ENCODE results near the gene TASP1.
"Not testable (repeated sequence)": the region's sequence is repeated elsewhere in the genome, so short reads cannot be mapped to it uniquely, and the experiment has no call there.

Gene TASP1

DNA sequence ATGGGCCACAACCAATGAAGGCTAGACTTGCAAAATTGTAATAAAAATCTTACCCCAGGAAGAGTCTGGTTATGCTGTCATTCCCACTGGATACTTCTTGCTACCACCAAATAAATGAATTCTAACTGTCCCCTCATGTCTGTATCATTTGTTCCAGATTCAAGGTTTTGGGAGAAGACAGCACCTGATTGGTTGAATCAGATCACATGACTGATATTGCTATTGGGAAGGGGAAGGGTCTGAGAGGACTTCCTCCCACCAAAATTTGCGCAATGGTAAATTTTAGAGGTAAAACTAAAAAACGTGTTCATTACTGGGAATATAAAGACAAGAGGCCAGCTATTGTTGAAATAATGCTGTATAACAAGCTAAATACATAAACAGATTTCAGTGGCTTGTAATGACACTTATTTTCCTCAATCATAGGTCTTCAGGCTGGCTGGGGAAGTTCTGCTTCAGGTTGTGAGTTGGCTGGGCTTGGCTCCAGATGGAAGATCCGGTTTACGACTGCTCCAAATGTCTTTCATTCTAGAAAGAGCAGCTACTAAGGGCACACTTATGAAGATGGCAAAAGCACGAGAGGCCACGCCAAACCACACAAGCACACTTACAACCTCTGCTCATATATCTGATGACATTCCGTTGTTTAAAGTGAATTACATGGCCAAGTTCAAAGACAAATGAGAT is 27.1 kb upstream of the TASP1 start:
- no peak overlapping the region for H3K27ac ChIP-seq
- no peak for TF ChIP-seq ZFX (IDR thresholded peaks at IDR 0.05; ENCODE audit: borderline replicate concordance)

DNA sequence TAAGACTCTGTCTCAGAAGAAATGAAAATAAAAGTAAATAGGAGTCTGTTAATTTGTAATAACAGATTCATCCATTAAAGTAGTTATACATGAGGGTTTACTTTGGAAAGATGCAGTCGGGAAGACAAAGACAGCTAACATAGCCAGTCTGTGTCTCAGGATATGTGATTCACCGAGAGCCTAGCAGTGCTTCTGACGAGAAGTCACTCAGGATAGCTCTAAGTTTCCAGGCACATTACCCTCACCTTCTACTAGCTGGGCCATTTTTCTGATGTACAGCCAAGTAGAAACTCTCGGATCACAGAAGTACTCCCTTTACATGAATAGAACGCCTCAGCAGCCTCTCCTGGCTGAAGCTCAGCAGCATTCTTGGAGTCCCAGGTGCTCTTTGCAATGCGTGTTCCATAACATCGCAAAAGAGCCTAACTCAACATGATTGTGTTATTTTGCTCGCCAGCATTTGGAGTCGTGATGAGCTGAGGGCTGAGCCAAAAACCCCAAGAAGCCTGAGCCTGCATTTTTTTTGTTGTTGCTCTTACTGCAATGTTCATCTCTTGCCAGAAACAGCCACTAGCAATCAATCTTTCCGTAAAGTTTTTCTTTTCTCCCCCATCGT is 22.4 kb upstream of the TASP1 start:
- TF ChIP-seq, protein P1, sequence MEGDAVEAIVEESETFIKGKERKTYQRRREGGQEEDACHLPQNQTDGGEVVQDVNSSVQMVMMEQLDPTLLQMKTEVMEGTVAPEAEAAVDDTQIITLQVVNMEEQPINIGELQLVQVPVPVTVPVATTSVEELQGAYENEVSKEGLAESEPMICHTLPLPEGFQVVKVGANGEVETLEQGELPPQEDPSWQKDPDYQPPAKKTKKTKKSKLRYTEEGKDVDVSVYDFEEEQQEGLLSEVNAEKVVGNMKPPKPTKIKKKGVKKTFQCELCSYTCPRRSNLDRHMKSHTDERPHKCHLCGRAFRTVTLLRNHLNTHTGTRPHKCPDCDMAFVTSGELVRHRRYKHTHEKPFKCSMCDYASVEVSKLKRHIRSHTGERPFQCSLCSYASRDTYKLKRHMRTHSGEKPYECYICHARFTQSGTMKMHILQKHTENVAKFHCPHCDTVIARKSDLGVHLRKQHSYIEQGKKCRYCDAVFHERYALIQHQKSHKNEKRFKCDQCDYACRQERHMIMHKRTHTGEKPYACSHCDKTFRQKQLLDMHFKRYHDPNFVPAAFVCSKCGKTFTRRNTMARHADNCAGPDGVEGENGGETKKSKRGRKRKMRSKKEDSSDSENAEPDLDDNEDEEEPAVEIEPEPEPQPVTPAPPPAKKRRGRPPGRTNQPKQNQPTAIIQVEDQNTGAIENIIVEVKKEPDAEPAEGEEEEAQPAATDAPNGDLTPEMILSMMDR (IDR thresholded peaks at IDR 0.05): no peak
- no peak for TF ChIP-seq ZFX (IDR thresholded peaks at IDR 0.05; ENCODE audit: borderline replicate concordance)
- H3K27ac ChIP-seq: no peak overlapping the region

DNA sequence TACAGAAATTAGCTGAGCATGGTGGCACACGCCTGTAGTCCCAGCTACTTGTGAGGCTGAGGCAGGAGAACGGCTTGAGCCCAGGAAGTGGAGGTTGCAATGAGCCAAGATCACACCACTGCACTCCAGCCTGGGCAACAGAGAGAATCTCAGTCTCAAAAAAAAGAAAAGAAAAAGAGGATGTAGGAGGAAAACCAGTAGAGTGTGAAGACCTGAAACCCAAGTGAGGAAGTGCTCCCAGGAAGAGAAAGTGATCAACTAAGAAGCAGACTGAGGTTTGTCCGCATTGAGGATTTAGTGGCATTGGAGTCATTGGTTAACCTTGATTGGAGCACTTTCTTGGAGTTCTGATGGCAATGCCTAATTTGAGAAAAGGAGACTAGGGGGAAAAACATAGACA is 20.6 kb upstream of the TASP1 start:
- H3K27ac ChIP-seq: no peak overlapping the region

DNA sequence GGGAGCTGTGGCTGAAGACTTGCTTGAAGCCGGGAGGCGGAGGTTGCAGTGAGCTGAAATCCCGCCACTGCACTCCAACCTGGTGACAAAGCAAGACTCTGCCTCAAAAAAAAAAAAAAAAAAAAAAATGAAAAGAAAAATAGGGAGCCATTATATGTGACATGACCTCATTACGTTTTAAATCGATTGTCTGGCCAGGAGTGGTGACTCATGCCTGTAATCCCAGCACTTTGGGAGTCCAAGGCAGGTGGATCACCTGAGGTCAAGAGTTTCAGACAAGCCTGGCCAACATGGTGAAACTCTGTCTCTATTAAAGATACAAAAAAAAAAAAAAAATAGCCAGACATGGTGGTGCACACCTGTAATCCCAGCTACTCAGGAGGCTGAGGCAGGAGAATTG is 19.3 kb upstream of the TASP1 start:
- H3K27ac ChIP-seq: not testable (repeated sequence)

More for the DNA sequence above, 20.6 kb upstream of the TASP1 start:
- TF ChIP-seq, protein P1 (IDR thresholded peaks at IDR 0.05): no peak
- TF ChIP-seq ZFX (IDR thresholded peaks at IDR 0.05; ENCODE audit: borderline replicate concordance): no peak

DNA sequence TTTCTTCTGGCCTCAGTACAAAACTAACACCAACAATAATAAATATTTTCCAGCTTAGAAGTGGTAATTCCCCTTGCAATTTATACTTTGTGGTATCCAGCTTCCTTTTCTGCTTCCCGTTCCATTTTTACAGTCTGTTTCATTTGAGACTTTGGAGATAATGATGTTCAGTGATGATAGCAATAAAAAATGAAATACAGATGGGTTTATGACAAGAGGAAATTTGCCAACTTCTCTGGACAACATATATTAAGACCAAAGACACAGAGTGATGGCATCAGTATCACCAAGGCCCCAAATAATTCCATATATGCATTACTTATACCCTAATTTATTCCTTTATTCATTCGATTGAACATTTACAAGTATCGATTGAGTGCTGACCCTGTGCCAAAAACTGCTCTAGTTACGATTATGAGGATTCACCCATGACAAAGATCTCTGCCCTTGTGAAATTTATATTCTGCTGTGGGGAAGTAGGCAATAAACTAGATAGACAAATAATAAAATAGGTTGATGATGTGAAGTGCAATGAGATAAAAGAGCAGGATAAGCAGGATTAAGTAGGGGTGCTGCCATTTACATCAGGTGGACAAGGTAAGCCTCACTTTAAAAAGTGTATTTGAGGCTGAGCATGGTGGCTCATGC is 18.1 kb upstream of the TASP1 start:
- TF ChIP-seq, protein P1 (IDR thresholded peaks at IDR 0.05): no peak
- TF ChIP-seq ZFX (IDR thresholded peaks at IDR 0.05; ENCODE audit: borderline replicate concordance): no peak
- no peak overlapping the region for H3K27ac ChIP-seq

DNA sequence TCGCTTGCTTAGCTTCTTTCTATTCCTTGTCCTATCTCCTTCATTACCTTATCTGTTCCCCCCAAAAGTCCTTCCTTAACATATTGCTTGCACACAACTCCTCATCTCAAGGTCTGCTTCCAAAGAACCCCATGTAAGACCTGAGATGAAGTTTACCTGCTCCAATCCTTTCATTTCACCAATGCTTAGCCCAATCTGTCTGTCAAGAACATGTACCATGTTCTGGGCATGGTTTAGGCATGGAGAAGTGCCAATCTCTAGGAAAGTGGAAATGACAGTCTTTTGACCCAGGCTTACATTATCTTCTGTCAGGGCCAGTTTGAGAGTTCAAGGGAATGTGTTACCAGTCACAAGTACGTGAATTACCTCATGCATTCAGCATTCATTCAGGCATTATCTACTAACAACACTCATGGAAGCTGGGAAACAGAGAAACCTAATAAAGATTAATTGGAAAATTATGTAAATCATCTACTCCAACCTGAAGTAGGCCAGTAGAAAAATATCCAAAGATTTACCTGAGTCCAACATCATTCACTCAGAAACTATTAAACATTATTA is 15.8 kb upstream of the TASP1 start:
- TF ChIP-seq ZFX (IDR thresholded peaks at IDR 0.05; ENCODE audit: borderline replicate concordance): no peak
- TF ChIP-seq, protein P1 (IDR thresholded peaks at IDR 0.05): no peak
- H3K27ac ChIP-seq: no peak overlapping the region

DNA sequence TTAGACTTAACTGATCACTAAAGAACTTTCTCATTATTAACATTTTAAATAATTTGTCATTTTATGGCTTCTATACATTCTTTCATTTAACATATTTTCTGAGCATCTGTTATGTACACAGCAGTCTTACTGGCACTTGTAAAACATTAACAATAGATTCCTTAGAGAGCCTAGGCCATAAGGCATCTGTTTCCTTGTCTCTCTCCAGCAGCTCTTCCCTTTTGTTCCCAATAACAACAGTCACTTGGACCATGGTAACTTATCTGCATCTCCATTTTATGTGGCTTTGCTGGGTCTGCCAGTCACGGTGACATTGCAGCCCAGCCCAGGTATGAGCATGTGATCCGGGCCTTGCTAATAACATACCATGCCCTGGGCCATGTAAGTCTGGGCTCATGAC is 11.7 kb upstream of the TASP1 start:
- no peak for TF ChIP-seq ZFX (IDR thresholded peaks at IDR 0.05; ENCODE audit: borderline replicate concordance)
- no peak overlapping the region for H3K27ac ChIP-seq

DNA sequence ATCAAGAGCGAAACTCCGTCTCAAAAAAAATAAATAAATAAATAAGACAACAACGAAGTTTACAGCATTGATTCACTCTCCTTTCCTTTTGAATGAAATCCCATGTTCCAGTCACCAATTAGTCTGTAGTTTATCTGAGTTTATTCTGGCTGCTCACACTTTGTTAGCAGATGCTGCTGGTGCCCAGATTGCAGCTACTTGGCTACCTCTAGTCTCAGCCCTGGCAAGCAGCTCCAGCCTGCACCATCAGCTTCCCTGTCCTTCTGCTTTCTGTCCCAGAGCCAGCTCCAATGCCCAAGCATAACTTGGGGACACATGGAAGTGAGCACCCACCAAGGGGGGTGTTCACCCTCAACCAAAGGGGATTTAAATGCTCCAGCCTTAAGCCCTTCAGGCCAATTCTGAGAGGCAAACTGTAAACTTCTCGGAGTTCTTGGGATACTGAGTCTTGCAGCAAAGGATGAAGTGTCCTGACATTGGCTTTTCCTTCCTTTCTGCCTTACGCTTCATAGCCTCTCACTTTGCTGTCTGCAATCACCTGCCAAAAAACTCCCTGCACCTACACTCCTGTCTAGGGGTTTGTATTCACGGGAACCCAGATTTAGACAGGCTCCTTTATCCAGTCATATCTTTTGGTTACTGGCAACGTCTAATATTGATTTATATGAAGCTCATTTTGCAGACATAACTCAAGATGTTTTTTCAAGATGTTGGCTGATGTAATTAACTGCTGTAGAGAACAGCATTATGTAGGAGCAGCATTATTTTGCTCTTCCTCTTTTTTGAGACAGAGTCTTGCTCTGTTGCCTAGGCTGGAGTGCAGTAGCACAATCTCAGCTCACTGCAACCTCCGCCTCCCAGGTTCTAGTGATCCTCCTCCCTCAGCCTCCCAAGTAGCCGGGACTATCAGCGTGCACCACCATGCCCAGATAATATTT is 9.8 kb upstream of the TASP1 start:
- TF ChIP-seq, protein P1 (IDR thresholded peaks at IDR 0.05): no peak
- TF ChIP-seq ZFX (IDR thresholded peaks at IDR 0.05; ENCODE audit: borderline replicate concordance): no peak

More for the DNA sequence above, 9.8 kb upstream of the TASP1 start:
- no peak overlapping the region for H3K27ac ChIP-seq
